K562 (cell line): ENCODE measurements around the gene C5orf24. TPM values are rescaled to one million over a fixed set of nuclear protein-coding genes. Genes with fewer than 3 reads are reported as not detected.

ENCODE experiments used
- ARNT ChIP-seq, 2 experiments: fragments of 450-650 bp; IDR thresholded peaks; 2 replicates each; pipeline ENCODE4 v1.6.1; 2016; ENCODE audit warnings: mild to moderate bottlenecking in 1 of 2
- BDP1 ChIP-seq: IDR thresholded peaks from 3 replicates; pipeline ENCODE4 v1.6.1; 2011; ENCODE audit not compliant: insufficient read length, insufficient read depth
- CHAMP1 ChIP-seq: fragments of 450-650 bp; IDR thresholded peaks from 2 replicates; pipeline ENCODE4 v1.6.1; 2016; ENCODE audit warnings: mild to moderate bottlenecking
- CSDE1 ChIP-seq, 2 experiments: fragments of 450-650 bp; IDR thresholded peaks; 2 replicates each; pipeline ENCODE4 v1.6.1; 2016; ENCODE audit warnings: mild to moderate bottlenecking in 1 of 2
- CXXC5 ChIP-seq: fragments of 250-450 bp; sonication (Bioruptor Pico); IDR thresholded peaks from 2 replicates; pipeline ENCODE4 v1.8.0; 2022; ENCODE audit warnings: inconsistent platforms, mild to moderate bottlenecking, moderate library complexity
- DDX20 ChIP-seq: fragments of 450-650 bp; IDR thresholded peaks from 2 replicates; pipeline ENCODE4 v1.6.1; 2016; ENCODE audit warnings: missing genetic modification characterization, low read depth, mild to moderate bottlenecking, missing compliant biosample characterization, moderate library complexity
- FIP1L1 ChIP-seq: fragments of 200-400 bp; formaldehyde crosslinking; IDR thresholded peaks from 2 replicates; pipeline ENCODE4 v1.6.1; 2018; ENCODE audit warnings: mild to moderate bottlenecking, low read depth, low read length; ENCODE audit not compliant: poor library complexity, severe bottlenecking
- HMGN3 ChIP-seq: IDR thresholded peaks from 2 replicates; pipeline ENCODE4 v1.6.1; 2011; ENCODE audit warnings: borderline replicate concordance, low read depth, mild to moderate bottlenecking, mixed read lengths, low read length; ENCODE audit not compliant: insufficient read length; ENCODE audit errors: extremely low read depth
- JUNB ChIP-seq: fragments of 450-650 bp; formaldehyde crosslinking; conservative IDR thresholded peaks from 2 replicates; pipeline ENCODE4 v1.4.0; 2020; ENCODE audit warnings: mild to moderate bottlenecking
- KAT7 ChIP-seq: sonication (generic); formaldehyde crosslinking; IDR thresholded peaks from 2 replicates; pipeline ENCODE4 v1.8.0; 2022; ENCODE audit warnings: missing genetic modification reagents, mild to moderate bottlenecking, borderline replicate concordance
- L3MBTL2 ChIP-seq: fragments of 450-650 bp; IDR thresholded peaks from 2 replicates; pipeline ENCODE4 v1.6.1; 2016; ENCODE audit warnings: mild to moderate bottlenecking, moderate library complexity
- NR2C2 ChIP-seq, 2 experiments: fragments of 200-800 bp in 1 of 2; sonication (Bioruptor generic) in 1 of 2; sonication (generic) in 1 of 2; formaldehyde crosslinking in 1 of 2; IDR thresholded peaks; 2 replicates each; pipeline versions ENCODE4 v1.6.1 to v1.8.0; 2016 to 2022; ENCODE audit warnings: mild to moderate bottlenecking in 1 of 2, missing compliant biosample characterization in 1 of 2, missing genetic modification characterization in 1 of 2, missing genetic modification reagents in 1 of 2
- POLR2A ChIP-seq: fragments of 450-650 bp; conservative IDR thresholded peaks from 2 replicates; pipeline ENCODE4 v1.6.1; 2016
- SMAD1 ChIP-seq: fragments of 150-350 bp; IDR thresholded peaks from 2 replicates; pipeline ENCODE4 v1.6.1; 2014; ENCODE audit warnings: low read length, low read depth; ENCODE audit not compliant: partially characterized antibody
- SNAPC5 ChIP-seq: fragments of 250-450 bp; sonication (Bioruptor Pico); IDR thresholded peaks from 2 replicates; pipeline ENCODE4 v1.8.0; 2021; ENCODE audit warnings: moderate library complexity, mild to moderate bottlenecking, inconsistent platforms
- SNRNP70 ChIP-seq: fragments of 200-400 bp; formaldehyde crosslinking; optimal IDR thresholded peaks from 2 replicates; pipeline ENCODE3; 2017; ENCODE audit warnings: low read depth, low read length
- SRSF3 ChIP-seq: fragments of 200-400 bp; formaldehyde crosslinking; IDR thresholded peaks from 2 replicates; pipeline ENCODE4 v1.6.1; 2016; ENCODE audit warnings: mild to moderate bottlenecking, low read length, moderate library complexity; ENCODE audit not compliant: insufficient read depth
- TAF9B ChIP-seq: fragments of 450-650 bp; IDR thresholded peaks from 2 replicates; pipeline ENCODE4 v1.6.1; 2018; ENCODE audit warnings: mild to moderate bottlenecking; ENCODE audit not compliant: partially characterized antibody
- ZNF165 ChIP-seq: fragments of 250-450 bp; sonication (Bioruptor Pico); IDR thresholded peaks from 2 replicates; pipeline ENCODE4 v1.4.0; 2020; ENCODE audit warnings: borderline replicate concordance
- ZNF512 ChIP-seq: IDR thresholded peaks from 2 replicates; pipeline ENCODE4 v1.6.1; 2016; ENCODE audit warnings: missing genetic modification characterization, missing compliant biosample characterization
- ZNF695 ChIP-seq: fragments of 450-650 bp; formaldehyde crosslinking; IDR thresholded peaks from 2 replicates; pipeline ENCODE4 v1.4.0; 2020; ENCODE audit warnings: mild to moderate bottlenecking, moderate library complexity
- ZNF766 ChIP-seq: fragments of 200-800 bp; sonication (Bioruptor generic); conservative IDR thresholded peaks from 2 replicates; pipeline ENCODE4 v1.6.1; 2016; ENCODE audit warnings: missing genetic modification characterization, missing compliant biosample characterization
- polyA plus RNA-seq, 8 experiments: library from polyadenylated mRNA; depleted of rRNA in 4 of 8; stranded (reverse) in 5 of 8; unstranded in 3 of 8; fragments of >200 nt; fragmentation: Nextera tagmentation in 2 of 8; fragmentation: Illumina TruSeq in 1 of 8; extraction: Ambion mirVana in 2 of 8; extraction: Trizol in 1 of 8; gene quantifications; 2 replicates each; pipeline versions ENCODE4 v1.2.1 to v1.2.3, GENCODE V29; 2011 to 2014; ENCODE audit warnings: inconsistent platforms in 1 of 8, missing spikeins in 1 of 8
- total RNA-seq, 7 experiments: library from RNA; depleted of rRNA in 6 of 7; stranded (reverse); fragments of >200 nt in 6 of 7; fragmentation: Illumina TruSeq in 2 of 7; extraction: Trizol in 2 of 7; gene quantifications; 2 replicates each; pipeline versions ENCODE4 v1.2.1 to v1.2.3, GENCODE V29; 2011 to 2021; ENCODE audit warnings: low replicate concordance in 1 of 7
- TF ChIP-seq, protein P1 (sequence below): fragments of 450-650 bp; formaldehyde crosslinking; IDR thresholded peaks from 2 replicates; pipeline ENCODE4 v1.4.0; 2020; ENCODE audit warnings: mild to moderate bottlenecking, moderate library complexity

The C5orf24 gene
- total and polyA plus RNA-seq, 9 of the 15 experiments (the other 6 are each of a cell fraction or from before 2014, with no cell fraction given) = 8.9 to 38.6 (median 28.4) TPM

DNA sequence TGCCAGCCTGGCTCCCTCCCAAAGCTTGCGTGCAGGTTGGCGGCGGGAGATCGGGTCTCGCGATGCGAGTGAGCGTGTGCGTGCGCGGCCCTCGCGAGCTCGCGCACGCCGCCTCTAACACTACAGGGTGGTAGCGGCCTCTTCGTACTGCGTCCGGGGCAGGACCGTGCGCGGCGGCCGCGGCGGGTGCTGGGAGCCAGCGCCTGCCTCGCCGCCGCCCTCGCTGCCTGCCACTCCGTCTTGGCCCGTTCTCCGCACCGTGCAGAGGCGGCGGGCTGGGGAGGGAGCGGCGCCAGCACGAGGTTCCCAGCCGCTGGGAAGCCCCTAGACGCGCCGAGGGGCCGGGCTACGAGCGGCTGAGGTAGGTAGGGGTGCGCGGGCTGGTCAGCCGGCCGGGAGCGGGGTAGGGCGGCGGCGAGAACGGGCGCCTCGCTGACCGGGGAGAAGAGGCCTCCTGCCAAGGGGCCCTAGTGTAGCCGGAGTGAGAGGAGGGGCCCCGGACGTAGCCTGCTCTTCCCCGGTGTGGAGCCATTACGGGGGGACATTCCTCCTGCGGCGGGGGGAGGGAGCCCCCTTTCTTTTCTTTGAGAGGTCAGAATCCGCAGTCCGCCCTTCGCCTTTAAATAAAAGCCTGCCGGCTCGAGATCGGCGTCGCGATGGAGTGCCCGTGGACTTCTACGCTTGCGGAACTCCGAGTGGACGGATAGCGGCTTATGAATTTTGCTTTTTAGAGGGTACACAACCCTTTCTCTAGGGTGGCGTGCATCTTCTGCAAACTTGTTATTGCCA lies at the start of gene C5orf24 (continued):
- TF ChIP-seq L3MBTL2 (peak; percentile 94), DDX20 (no peak), KAT7 (peak; percentile 91), ARNT (IDR thresholded peaks at IDR 0.05) (no peak), ZNF512 (no peak), JUNB (no peak), ZNF766 (CRISPR knock-in tag) (peak; percentile 71), HMGN3 (peak; percentile 94), SMAD1 (peak; percentile 42), SNAPC5 (CRISPR knock-in tag) (no peak), CHAMP1 (no peak), NR2C2 (CRISPR knock-in tag; IDR thresholded peaks at IDR 0.05) (peak; percentile 84), NR2C2 (tag; IDR thresholded peaks at IDR 0.05) (peak; percentile 98), TAF9B (no peak), ZNF165 (CRISPR knock-in tag) (no peak), SRSF3 (0 out of 2 replicates have a peak, but pooled peaks have one; percentile 78), ZNF695 (CRISPR knock-in tag) (0 out of 2 replicates have a peak, but pooled peaks have one; percentile 70), CSDE1 (IDR thresholded peaks at IDR 0.05) (peak in 1 of 2 experiments; percentile 47; a peak in 1 of 4 replicates), POLR2A (peak; percentile 95), CXXC5 (peak; percentile 98), SNRNP70 (no peak), BDP1 (no peak), FIP1L1 (peak; percentile 96)
- TF ChIP-seq, protein P1, sequence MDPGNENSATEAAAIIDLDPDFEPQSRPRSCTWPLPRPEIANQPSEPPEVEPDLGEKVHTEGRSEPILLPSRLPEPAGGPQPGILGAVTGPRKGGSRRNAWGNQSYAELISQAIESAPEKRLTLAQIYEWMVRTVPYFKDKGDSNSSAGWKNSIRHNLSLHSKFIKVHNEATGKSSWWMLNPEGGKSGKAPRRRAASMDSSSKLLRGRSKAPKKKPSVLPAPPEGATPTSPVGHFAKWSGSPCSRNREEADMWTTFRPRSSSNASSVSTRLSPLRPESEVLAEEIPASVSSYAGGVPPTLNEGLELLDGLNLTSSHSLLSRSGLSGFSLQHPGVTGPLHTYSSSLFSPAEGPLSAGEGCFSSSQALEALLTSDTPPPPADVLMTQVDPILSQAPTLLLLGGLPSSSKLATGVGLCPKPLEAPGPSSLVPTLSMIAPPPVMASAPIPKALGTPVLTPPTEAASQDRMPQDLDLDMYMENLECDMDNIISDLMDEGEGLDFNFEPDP (CRISPR knock-in tag) = no peak
